Stimulated activated CD4-positive, alpha-beta T cell treated with anti-CD3 and anti-CD28 coated beads, Interleukin-12 subunit alpha, Interleukin-12 subunit beta, amount 100 ng/mL, for 48 hours (primary cell): Measurements from ENCODE around the gene HORMAD2.

Experiments used
- DNase-seq, 3 donors: peaks; one replicate each; pipeline ENCODE4 v3.0.0-alpha.2; 2020; ENCODE audit warnings: low read depth in 2 of 3, low spot score in 1 of 3

HORMAD2 gene

DNA sequence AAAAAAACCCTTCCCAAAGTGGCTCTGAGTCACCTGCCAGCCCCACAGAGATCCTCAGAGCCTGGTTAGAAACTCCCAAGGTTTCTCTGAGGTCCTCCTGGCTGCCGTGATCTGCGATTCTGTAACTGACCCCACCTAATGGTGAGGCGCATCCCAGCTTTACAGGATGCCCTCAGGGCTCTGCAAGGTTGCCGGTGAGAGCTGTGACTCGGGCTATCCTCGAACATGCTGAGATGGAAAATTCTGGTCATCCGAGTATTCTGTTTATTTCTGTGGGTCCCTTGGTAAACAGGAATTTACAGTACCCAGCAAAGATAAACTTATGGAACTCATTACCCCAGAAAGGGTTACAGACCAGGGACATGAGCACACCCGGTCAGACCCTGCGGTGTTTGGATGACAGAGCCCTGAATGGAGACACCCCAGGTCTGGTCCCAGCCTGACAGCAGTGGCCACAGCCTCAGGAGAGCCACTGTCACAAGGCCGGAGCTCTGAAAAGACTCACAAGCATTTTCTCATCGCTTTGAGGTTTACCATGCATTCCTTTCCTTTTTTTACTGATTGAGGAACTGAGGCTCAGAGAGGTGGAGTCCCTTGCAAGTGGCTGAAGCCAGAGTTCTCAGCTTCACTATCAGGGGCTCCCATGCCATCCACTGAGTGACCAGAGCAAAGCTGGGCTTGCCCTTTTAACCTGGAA, 144.0 kb downstream of the HORMAD2 start:
- DNase-seq, result no peak

DNA sequence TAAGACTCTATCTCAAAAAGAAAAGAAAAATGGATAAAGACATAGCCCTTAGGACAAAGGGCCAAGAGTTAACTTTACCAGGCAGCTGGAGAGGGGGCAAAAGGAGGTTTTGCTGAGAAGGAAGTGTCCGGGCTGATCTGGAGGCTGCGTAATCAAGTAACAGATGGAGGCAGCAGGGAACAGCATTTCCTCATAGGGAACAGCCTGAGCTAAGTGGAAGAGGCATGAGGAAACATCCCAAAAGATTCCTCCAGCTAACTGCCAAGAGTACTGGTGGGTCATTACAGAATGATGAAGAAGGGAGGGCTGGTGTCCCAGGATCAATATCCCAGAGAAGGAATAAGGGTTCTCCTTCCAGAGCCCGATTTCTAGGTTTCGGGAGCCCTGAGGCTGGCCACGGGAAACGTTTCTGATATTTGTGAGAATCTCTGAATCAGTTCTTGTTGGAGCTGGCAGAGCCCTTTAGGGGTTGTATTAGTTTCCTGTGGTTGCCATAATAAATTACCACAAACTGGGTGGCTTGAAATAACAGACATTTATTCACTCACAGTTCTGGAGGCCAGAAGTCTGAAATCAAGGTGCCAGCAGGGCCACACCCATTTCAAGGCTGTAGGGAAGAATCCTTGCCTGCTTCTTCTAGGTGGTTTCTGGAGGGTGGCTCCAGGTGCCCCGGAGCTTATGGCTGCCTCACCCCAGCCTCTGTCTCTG, 145.1 kb downstream of the HORMAD2 start:
- no peak for DNase-seq

DNA sequence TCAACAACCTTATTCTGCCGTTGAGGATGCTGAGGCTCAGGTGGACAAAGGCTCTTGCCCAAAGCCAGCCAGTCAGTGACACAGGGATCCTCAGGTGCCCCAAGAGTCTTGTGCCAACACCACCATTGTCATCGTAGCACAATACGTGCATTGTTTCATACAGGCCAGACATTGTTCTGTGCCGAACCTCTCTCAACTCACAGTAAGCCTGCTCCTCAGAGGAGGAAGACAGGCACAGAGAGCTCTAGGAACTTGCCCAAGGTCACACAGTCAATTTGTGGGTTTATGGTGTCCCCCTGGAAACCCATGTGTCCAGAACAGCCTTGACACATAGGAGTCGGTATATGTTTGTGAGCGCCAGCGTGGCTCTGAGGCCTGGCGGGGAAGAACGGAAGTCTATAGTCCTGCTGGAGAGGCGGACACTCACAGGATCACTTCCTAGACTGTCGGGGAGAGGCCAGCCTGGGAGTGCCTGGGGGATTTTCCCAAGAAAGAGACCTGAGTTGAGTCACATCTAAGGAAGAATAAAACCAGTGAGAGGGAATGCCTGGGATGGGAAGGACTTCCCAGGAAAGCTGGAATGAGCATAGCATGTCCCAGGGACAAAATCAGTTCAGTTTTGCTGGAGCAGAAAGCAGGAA, 146.0 kb downstream of the HORMAD2 start:
- DNase-seq, result no peak
